Stimulated activated CD8-positive, alpha-beta memory T cell treated with anti-CD3 and anti-CD28 coated beads, Interleukin-2, amount 100 ng/mL, for 1 hour (primary cell): ENCODE measurements around the gene IZUMO4.
"Not testable (repeated sequence)": the region's sequence is repeated elsewhere in the genome, so short reads cannot be mapped to it uniquely, and the experiment has no call there.

Experiments
- DNase-seq, 2 donors: peaks; one replicate each; pipeline ENCODE4 v3.0.0-alpha.2; 2020; ENCODE audit warnings: low read depth in 2 of 2

IZUMO4 gene

DNA sequence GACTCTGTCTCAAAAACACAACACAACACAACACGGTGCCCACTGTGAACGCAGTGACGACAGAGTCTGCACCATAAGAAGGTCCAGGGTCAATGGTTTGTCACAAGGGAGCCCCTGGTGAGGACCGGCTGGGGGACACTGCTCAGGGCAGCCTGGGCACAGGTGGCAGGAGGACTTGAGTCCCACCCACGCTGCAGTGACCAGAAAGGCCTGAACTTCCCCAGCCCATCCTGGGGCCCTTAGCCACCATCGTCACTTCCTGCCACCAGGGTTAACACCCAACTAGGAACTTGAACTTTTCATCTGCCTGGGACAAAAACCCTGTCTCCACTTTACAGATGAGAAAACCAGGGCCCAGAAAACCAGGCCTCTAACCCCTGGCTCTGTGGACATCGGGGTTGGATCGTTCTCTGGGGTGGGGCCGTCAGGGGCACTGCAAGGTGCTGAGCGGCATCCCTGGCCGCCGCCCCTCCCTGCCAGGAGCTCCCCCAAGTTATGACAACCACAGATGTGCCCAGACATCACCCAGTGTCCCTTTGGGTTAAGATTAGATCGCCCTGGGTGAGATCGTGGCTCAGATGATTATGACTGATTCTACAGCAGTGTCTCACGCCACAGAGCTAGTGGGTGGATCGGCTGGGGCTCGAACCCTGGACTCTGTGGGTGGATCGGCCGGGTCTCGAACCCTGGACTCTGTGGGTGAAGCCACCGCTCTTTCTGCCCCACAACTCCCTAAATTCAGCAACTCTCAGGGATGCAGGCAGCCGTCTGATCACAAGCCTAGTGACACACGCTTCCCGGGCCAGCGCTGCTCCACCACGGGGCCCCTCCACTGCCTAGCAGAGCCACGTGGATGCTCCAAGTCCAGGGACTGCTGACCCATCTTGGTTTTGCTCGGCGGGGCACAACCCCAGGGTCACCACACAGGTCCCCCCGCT lies 14.6 kb upstream of the IZUMO4 start:
- no peak for DNase-seq

- peak in 1 of 2 donors; percentile 51 for DNase-seq
Measured at GRCh38 chr19:2083174-2083854, 13.4 kb upstream of the IZUMO4 start.

DNA sequence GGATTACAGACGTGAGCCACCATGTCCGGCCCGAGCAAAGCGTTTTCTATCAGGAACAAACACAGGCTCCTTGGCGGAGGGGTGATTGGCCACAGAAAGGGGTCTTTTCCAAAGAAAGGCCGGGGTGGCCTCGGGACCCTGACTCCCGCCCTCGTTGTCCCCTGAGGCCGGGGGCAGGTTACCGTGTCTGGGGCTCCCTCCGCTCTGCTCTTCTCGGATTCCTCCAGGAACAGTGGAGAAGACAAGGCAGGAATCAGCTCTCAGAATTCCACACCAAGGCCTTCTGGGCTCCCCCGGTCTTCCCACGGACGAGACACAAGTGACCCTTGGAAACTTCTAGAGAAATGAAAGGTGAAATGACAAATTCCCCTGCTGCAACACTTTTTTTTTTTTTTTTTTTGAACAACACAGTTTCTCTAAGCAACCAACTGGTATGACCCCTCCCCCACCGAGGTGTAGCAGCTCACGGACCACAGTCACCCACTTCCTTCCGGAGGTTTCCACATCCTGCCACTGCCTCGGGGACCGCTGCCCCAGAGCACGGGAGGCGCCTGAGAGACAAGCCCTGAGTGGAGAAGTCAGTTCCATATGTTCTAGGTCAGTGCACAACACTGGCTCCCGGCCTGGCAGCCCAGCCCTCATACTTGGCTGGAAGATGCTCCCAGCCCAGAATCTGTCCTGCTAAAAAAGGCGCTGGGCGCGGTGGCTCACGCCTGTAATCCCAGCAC lies 11.6 kb upstream of the IZUMO4 start:
- DNase-seq, result peak; percentile 88

DNA sequence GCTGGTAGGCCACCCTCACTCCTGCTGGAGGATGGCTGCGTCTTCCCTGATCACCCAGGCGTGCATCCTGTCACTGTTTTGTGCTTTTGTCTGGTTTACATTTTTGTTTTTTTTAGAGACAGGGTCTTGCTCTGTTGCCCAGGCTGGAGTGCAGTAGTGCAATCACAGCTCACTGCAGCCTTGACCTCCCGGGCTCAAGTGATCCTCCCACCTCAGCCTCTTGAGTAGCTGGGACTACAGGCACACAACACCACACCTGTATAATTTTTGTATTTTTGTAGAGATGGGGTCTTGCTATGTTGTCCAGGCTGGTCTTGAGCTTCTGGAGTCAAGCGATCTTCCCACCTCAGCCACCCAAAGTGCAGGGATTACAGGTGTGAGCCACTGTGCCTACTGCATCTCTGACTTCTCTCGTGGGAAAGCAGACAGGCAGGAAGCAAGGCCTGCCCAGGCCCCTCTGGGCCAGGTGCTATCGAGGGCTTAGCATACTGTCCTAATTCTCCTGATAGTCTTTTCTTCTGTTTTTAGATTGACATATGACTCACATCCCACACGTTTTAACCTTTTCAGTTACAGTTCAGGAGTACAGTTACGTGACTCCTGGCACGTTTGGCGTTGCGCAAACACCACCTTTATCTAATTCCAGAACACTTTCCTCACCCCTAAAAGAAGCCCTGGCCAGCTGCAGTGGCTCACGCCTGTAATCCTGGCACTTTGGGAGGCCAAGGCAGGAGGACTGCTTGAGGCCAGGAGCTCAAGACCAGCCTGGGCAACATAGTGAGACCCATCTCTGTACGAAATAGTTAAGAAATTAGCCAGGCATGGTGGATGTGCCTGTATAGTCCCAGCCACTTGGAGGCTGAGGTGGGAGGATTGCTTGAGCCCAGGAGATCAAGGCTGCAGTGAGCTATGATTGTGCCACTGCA lies 9.8 kb upstream of the IZUMO4 start:
- not testable (repeated sequence) for DNase-seq

DNA sequence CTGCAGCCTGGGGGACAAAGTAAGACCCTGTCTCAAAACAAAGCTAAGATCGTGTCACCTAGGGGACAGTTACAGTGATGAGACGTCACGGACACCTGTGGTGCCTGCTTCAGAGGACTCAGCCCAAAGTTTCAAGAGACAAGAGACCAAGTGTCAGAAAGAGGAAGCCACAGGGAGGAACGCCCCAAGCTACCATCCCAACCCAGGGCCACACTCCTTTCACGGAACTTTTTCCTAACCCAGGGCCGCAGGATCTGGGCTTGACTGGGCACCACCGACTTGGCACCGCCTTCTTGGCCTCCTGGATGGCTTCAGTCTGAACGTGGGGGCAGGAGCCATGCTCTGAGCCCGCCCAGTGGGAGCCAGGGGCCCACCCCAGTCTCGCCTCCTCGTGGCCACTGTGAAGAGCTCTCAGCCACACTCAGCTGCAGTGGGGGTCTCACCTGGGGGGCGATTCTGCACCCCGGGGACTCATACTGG lies 9.1 kb upstream of the IZUMO4 start:
- no peak for DNase-seq

DNA sequence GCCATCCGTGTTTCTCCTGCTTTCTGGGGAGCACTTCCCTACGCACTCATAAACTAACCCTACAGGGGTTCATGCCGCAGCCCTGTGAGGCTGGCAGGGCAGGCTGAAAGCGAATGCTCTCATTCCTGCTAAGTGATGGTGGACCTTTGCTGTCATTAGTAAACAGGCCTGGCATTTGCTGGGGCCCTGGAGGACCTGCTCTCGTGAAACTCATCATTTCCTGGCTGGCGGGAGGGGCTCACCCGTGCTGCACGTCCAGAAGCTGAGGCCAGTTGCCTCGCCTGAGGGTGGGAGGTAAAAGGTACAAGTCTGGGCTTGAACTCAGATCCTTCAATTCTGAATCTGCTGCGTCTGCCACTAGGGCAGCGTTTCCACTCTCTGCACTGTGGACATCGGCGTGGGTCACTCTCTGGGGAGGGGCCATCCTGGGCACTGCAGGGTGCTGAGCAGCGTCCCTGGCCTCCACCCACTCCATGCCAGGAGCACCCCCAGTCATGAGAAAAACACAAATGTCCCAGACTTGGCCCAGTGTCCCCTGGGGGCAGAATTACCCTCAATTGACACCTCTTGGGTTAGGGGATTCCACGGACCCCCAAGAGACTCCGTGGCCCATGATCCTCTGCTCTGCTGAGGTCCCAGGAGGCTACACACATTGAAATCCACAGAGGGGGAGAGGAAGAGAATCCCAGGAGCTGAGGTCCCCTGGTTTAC lies 7.6 kb upstream of the IZUMO4 start:
- no peak for DNase-seq

- DNase-seq, result no peak
Measured at GRCh38 chr19:2089727-2090053, 7.0 kb upstream of the IZUMO4 start.

- not testable (repeated sequence) for DNase-seq
Measured at GRCh38 chr19:2091926-2092525, 4.7 kb upstream of the IZUMO4 start.

DNA sequence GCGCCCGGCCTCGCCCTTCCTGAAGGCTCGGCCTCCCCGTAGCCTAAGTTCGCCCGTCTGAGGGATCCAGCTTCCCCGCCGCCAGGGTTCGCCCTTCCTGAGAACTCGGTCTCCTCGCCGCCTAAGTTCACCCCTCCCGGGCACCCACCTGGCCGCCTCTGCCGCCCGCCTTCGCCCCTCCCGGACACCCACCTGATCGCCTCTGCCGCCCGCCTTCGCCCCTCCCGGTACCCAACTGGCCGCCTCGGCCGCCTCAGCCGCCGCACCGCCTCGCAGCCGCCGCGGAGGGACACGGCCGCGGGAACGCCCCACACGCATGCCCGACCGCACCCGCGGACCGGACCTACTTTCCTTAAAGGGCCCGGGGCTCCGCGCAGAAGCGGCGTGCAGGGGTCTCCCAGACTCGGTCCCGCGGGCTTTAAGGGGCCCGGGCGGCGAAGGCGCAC lies 658 bp upstream of the IZUMO4 start, which contains the start of gene MOB3A:
TSS of gene MOB3A (minus strand) at position 293 of the 446 bp plus-strand sequence. CDS start 17,766 bp downstream, outside the sequence.
- peak in 1 of 2 donors; percentile 79 for DNase-seq

GRCh38 chr19:2097203-2097885 lies 629 bp downstream of the IZUMO4 start:
- no peak for DNase-seq

- no peak for DNase-seq
Measured at GRCh38 chr19:2097886-2098327, 1.2 kb downstream of the IZUMO4 start.

DNA sequence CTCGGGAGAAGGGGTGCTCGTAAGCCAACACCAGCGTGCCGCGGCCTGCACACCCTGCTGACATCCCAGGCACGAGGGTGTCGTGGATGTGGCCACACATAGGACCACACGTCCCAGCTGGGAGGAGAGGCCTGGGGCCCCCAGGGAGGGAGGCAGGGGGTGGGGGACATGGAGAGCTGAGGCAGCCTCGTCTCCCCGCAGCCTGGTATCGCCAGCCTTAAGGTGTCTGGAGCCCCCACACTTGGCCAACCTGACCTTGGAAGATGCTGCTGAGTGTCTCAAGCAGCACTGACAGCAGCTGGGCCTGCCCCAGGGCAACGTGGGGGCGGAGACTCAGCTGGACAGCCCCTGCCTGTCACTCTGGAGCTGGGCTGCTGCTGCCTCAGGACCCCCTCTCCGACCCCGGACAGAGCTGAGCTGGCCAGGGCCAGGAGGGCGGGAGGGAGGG lies 2.4 kb downstream of the IZUMO4 start:
- no peak for DNase-seq

GRCh38 chr19:2099937-2100718 lies 3.4 kb downstream of the IZUMO4 start:
- no peak for DNase-seq

GRCh38 chr19:2100719-2101061 lies 4.0 kb downstream of the IZUMO4 start:
- DNase-seq, result no peak

- DNase-seq, result no peak
Measured at GRCh38 chr19:2101417-2102335, 5.0 kb downstream of the IZUMO4 start.

DNA sequence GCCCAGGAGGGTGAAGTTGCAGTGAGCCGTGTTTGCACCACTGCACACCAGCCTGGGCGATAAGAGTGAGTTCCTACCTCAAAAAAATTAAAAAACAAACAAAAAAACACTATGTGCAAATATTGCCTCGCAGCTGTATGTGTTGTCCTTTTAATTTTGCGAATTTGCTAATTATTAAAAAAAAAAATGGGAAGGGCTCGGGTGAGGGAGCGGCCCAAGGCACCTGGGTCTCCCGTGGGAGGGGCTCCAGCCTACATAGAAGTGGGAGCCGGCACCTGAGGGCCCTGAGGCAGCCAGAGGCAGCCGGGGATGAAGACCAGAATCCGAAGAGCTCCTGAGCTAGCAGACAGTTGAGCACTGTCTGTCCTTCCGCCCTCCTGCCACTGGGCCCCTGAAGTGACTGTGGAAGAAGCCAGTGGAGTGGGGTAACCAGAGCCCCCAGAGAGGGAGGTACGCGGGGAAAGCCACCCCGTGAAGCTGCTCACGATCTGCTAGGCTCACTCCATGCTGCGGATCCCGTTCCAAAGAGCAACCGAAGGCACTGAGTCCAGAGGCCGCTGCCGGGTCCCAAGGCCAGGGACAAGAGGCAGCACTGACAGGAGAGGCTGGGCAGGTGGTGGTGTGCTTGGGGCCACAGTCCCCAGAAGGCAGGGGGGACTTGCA lies 6.5 kb downstream of the IZUMO4 start:
- DNase-seq, result no peak
